Kidney (tissue), 14 donors: ENCODE measurements around the gene SIGLEC5. TPM values are rescaled to one million over a fixed set of nuclear protein-coding genes. Genes with fewer than 3 reads are reported as not detected.

Experiments
- DNase-seq, 5 donors: peaks; one replicate each; pipeline ENCODE4 v3.0.0-alpha.2; 2013 to 2020
- FAIRE-seq: peaks from 2 replicates; lab custom pipeline; 2012; peaks lifted over from hg19 to GRCh38; lab: Jason Lieb, UNC
- H3K27ac ChIP-seq, 2 donors: one replicate each; pipeline ENCODE4 v1.7.0; 2013; ENCODE audit warnings: low read depth in 2 of 2, low read length in 2 of 2, inconsistent platforms in 1 of 2
- H3K27me3 ChIP-seq: one replicate; pipeline ENCODE4 v1.7.1; 2013; ENCODE audit warnings: low read length, inconsistent platforms; ENCODE audit not compliant: control insufficient read depth, insufficient read depth
- H3K36me3 ChIP-seq, 3 donors: one replicate each; pipeline versions ENCODE4 v1.7.0 to v1.7.1; 2013; ENCODE audit warnings: low read length in 3 of 3, control low read depth in 1 of 3, inconsistent platforms in 1 of 3; ENCODE audit not compliant: insufficient read depth in 3 of 3, control insufficient read depth in 2 of 3
- H3K4me1 ChIP-seq, 3 donors: one replicate each; pipeline versions ENCODE4 v1.7.0 to v1.7.1; 2013; ENCODE audit warnings: low read length in 3 of 3, inconsistent platforms in 1 of 3, low read depth in 1 of 3; ENCODE audit not compliant: control insufficient read depth in 2 of 3, insufficient read depth in 2 of 3
- H3K4me3 ChIP-seq, 3 donors: one replicate each; pipeline versions ENCODE4 v1.7.0 to v1.8.1; 2013; ENCODE audit warnings: low read length in 3 of 3, control low read depth in 1 of 3, inconsistent platforms in 1 of 3
- H3K9ac ChIP-seq, 3 donors: one replicate each; pipeline versions ENCODE4 v1.7.0 to v1.7.1; 2013; ENCODE audit warnings: low read length in 3 of 3, control low read depth in 1 of 3, inconsistent platforms in 1 of 3
- H3K9me3 ChIP-seq, 3 donors: one replicate each; pipeline versions ENCODE4 v1.7.0 to v1.7.1; 2013; ENCODE audit warnings: low read length in 3 of 3, control low read depth in 1 of 3, inconsistent platforms in 1 of 3; ENCODE audit not compliant: control insufficient read depth in 2 of 3, insufficient read depth in 1 of 3
- CTCF ChIP-seq: IDR thresholded peaks from 3 replicates; pipeline ENCODE4 v1.5.1; 2012; ENCODE audit warnings: mild to moderate bottlenecking, moderate library complexity, borderline replicate concordance; ENCODE audit not compliant: insufficient read depth; ENCODE audit errors: extremely low read depth
- intact Hi-C: fragments of 100-400 bp; cut with DNase I; formaldehyde crosslinking; loops from one replicate; pipeline ENCODE4 v1.11.1; 2022
- polyA plus RNA-seq: library from polyadenylated mRNA; stranded (reverse); fragments of 350-450 nt; fragmentation: Illumina TruSeq; extraction: RNeasy Lipid Tissue Mini Kit (QIAGEN cat#74804); gene quantifications from one replicate; pipeline ENCODE4 v1.2.3, GENCODE V29; 2014; ENCODE audit warnings: low read depth, low replicate concordance; ENCODE audit not compliant: insufficient read depth
- total RNA-seq: library from RNA; stranded (reverse); fragmentation: NEBNext Ultra II Directional; extraction: Animal tissue kit (Norgen Biotek cat#: 25700); gene quantifications from one replicate; pipeline ENCODE4 v1.2.1, GENCODE V29; 2021
- donor health status: control.
- donor health status: control.
- donor health status: control.
- donor health status: control.
- donor health status: control.
- donor health status: DM: yes; HTN: yes; CAD: no.
- donor health status: Normal renal cell carcinoma (clear cell type).

Gene SIGLEC5
- total and polyA plus RNA-seq, 2 donors from 2014 or later: not detected

- H3K27ac ChIP-seq: no peak overlapping the region
- intact Hi-C loops: no loop called here
- H3K36me3 ChIP-seq: peaks cover 0 to 6% (median 0%) of the 10 kb centered on the region in 3 donors
- H3K4me3 ChIP-seq: no peak overlapping the region
- H3K4me1 ChIP-seq: peaks cover 0 to 9% (median 0%) of the 10 kb centered on the region in 3 donors
- no peaks in the 10 kb centered on the region for H3K9me3 ChIP-seq
- FAIRE-seq (no peak), DNase-seq (no peak)
- H3K9ac ChIP-seq: no peak overlapping the region
- no peak for TF ChIP-seq CTCF
- H3K27me3 ChIP-seq: peaks cover 2% of the 10 kb centered on the region
Observed at GRCh38 chr19:51573331-51573730, 56.9 kb downstream of the SIGLEC5 start.

GRCh38 chr19:51572908-51573307, 57.3 kb downstream of the SIGLEC5 start:
- intact Hi-C loops: no loop called here
- Histone ChIP-seq H3K9me3 (no peaks in the 10 kb centered on the region), H3K4me3 (no peak overlapping the region), H3K27me3 (peaks cover 2% of the 10 kb centered on the region), H3K36me3 (peaks cover 0 to 6% (median 0%) of the 10 kb centered on the region in 3 donors), H3K27ac (no peak overlapping the region), H3K4me1 (peaks cover 0 to 9% (median 0%) of the 10 kb centered on the region in 3 donors), H3K9ac (no peak overlapping the region)
- no peak for DNase-seq
- FAIRE-seq: no peak
- TF ChIP-seq CTCF: no peak

GRCh38 chr19:51572410-51572809, 57.8 kb downstream of the SIGLEC5 start:
- peaks cover 0 to 6% (median 0%) of the 10 kb centered on the region in 3 donors for H3K36me3 ChIP-seq
- intact Hi-C loops: no loop called here
- H3K4me1 ChIP-seq: peaks cover 0 to 9% (median 0%) of the 10 kb centered on the region in 3 donors
- H3K4me3 ChIP-seq: peak overlapping the region in 2 of 3 donors; percentile 4 to 87
- no peak overlapping the region for H3K27ac ChIP-seq
- H3K27me3 ChIP-seq: peaks cover 2% of the 10 kb centered on the region
- no peak for FAIRE-seq
- no peak for DNase-seq
- no peaks in the 10 kb centered on the region for H3K9me3 ChIP-seq
- TF ChIP-seq CTCF: no peak
- no peak overlapping the region for H3K9ac ChIP-seq

GRCh38 chr19:51571599-51571998, 58.6 kb downstream of the SIGLEC5 start:
- no peak for FAIRE-seq
- H3K36me3 ChIP-seq: peaks cover 0 to 5% (median 0%) of the 10 kb centered on the region in 3 donors
- H3K27me3 ChIP-seq: peaks cover 2% of the 10 kb centered on the region
- H3K4me3 ChIP-seq: peak overlapping the region; percentile 82 to 97 (median 87)
- H3K4me1 ChIP-seq: peaks cover 0 to 9% (median 0%) of the 10 kb centered on the region in 3 donors
- peak in 1 of 5 donors; percentile 22 for DNase-seq
- intact Hi-C loops: no loop called here
- TF ChIP-seq CTCF: no peak
- no peak overlapping the region for H3K27ac ChIP-seq
- no peaks in the 10 kb centered on the region for H3K9me3 ChIP-seq
- H3K9ac ChIP-seq: peak overlapping the region; percentile 15 to 84 (median 46)
